OCI-LY1 (cell line): ENCODE measurements around the gene ZBTB47.

Experiments
- H2AFZ ChIP-seq: fragments of 200-600 bp; sonication (generic), shearing (Covaris generic); 2 replicates; pipeline ENCODE4 v1.6.0; 2014; ENCODE audit warnings: antibody characterized with exemption, mild to moderate bottlenecking, low read length
- H3F3A ChIP-seq: fragments of 200-600 bp; sonication (generic), shearing (Covaris generic); 2 replicates; pipeline ENCODE4 v1.6.0; 2014; ENCODE audit warnings: mild to moderate bottlenecking, antibody characterized with exemption, low read length, moderate library complexity; ENCODE audit not compliant: insufficient read depth
- H3K27ac ChIP-seq: fragments of 200-600 bp; sonication (generic); 2 replicates; pipeline ENCODE4 v1.5.1; 2014; ENCODE audit warnings: low read length, mixed run types, mild to moderate bottlenecking, low read depth; ENCODE audit not compliant: poor library complexity, severe bottlenecking
- H3K27me3 ChIP-seq: fragments of 200-600 bp; sonication (generic); 2 replicates; pipeline ENCODE4 v1.6.0; 2014; ENCODE audit warnings: antibody characterized with exemption, mild to moderate bottlenecking, low read length, moderate library complexity; ENCODE audit not compliant: insufficient read depth
- H3K36me3 ChIP-seq: fragments of 200-600 bp; sonication (generic); 2 replicates; pipeline ENCODE4 v1.6.1; 2014; ENCODE audit warnings: mild to moderate bottlenecking, antibody characterized with exemption, low read length, moderate library complexity, mixed read lengths; ENCODE audit not compliant: insufficient read depth
- H3K4me1 ChIP-seq: fragments of 200-600 bp; sonication (generic); 2 replicates; pipeline ENCODE4 v1.5.1; 2014; ENCODE audit warnings: mild to moderate bottlenecking, low read length, moderate library complexity; ENCODE audit not compliant: insufficient read depth, severe bottlenecking
- H3K4me2 ChIP-seq: fragments of 200-600 bp; sonication (generic), shearing (Covaris generic); 2 replicates; pipeline ENCODE4 v1.6.1; 2014; ENCODE audit warnings: low read length
- H3K4me3 ChIP-seq: fragments of 200-600 bp; sonication (generic); 2 replicates; pipeline ENCODE4 v1.5.1; 2014; ENCODE audit warnings: low read length, low read depth, mild to moderate bottlenecking, mixed read lengths; ENCODE audit not compliant: poor library complexity, severe bottlenecking
- H3K79me2 ChIP-seq: fragments of 200-600 bp; shearing (Covaris generic); 2 replicates; pipeline ENCODE4 v1.6.1; 2016; ENCODE audit warnings: mixed run types, low read length, mixed read lengths; ENCODE audit not compliant: insufficient read depth
- H3K9ac ChIP-seq: fragments of 200-600 bp; sonication (generic), shearing (Covaris generic); 2 replicates; pipeline ENCODE4 v1.6.1; 2014; ENCODE audit warnings: mild to moderate bottlenecking, low read length, mixed read lengths
- H3K9me2 ChIP-seq: fragments of 200-600 bp; sonication (generic), shearing (Covaris generic); 2 replicates; pipeline ENCODE4 v1.6.1; 2014; ENCODE audit warnings: low read depth, mild to moderate bottlenecking, low read length, mixed read lengths
- H3K9me3 ChIP-seq: fragments of 200-600 bp; shearing (Covaris generic); 2 replicates; pipeline ENCODE4 v1.6.1; 2014; ENCODE audit warnings: low read length, mixed read lengths
- H4K20me1 ChIP-seq: fragments of 200-600 bp; sonication (generic), shearing (Covaris generic); 2 replicates; pipeline ENCODE4 v1.6.0; 2016; ENCODE audit warnings: mild to moderate bottlenecking, low read length; ENCODE audit not compliant: insufficient read depth
- CTCF ChIP-seq: fragments of 200-600 bp; sonication (generic), shearing (Covaris generic); IDR thresholded peaks from 2 replicates; pipeline ENCODE4 v1.5.1; 2017; ENCODE audit warnings: mild to moderate bottlenecking, antibody characterized with exemption, low read length, moderate library complexity, mixed read lengths
- EZH2 ChIP-seq: fragments of 200-600 bp; sonication (generic), shearing (Covaris generic); IDR thresholded peaks from 2 replicates; pipeline ENCODE4 v1.8.0; 2017; ENCODE audit warnings: borderline replicate concordance, mixed run types, mild to moderate bottlenecking, antibody characterized with exemption, low read length, moderate library complexity, mixed read lengths

ZBTB47 gene

GRCh38 chr3:42678447-42678846 is 24.9 kb downstream of the ZBTB47 start:
- no peak overlapping the region for H3K9ac ChIP-seq
- no peak overlapping the region for H3K4me3 ChIP-seq
- no peaks in the 10 kb centered on the region; the same call in 1 of the 2 replicates for H3K36me3 ChIP-seq
- no peaks in the 10 kb centered on the region for H3F3A ChIP-seq
- H2AFZ ChIP-seq, result no peak overlapping the region
- no peak overlapping the region for H3K4me2 ChIP-seq
- no peaks in the 10 kb centered on the region for H4K20me1 ChIP-seq
- TF ChIP-seq EZH2, result no peak
- no peak for TF ChIP-seq CTCF
- no peaks in the 10 kb centered on the region for H3K9me2 ChIP-seq
- H3K9me3 ChIP-seq, result no peaks in the 10 kb centered on the region
- no peaks in the 10 kb centered on the region for H3K27me3 ChIP-seq
- H3K4me1 ChIP-seq, result no peaks in the 10 kb centered on the region
- H3K27ac ChIP-seq, result no peak overlapping the region
- no peaks in the 10 kb centered on the region for H3K79me2 ChIP-seq

- H3K36me3 ChIP-seq, result no peaks in the 10 kb centered on the region; the same call in 1 of the 2 replicates
- H3K27ac ChIP-seq, result no peak overlapping the region
- no peaks in the 10 kb centered on the region for H3F3A ChIP-seq
- H3K9me2 ChIP-seq, result no peaks in the 10 kb centered on the region
- no peaks in the 10 kb centered on the region for H3K4me1 ChIP-seq
- no peak overlapping the region for H3K9ac ChIP-seq
- no peak overlapping the region for H2AFZ ChIP-seq
- no peak for TF ChIP-seq CTCF
- TF ChIP-seq EZH2, result no peak
- no peak overlapping the region for H3K4me3 ChIP-seq
- H3K79me2 ChIP-seq, result no peaks in the 10 kb centered on the region
- no peaks in the 10 kb centered on the region for H4K20me1 ChIP-seq
- no peaks in the 10 kb centered on the region for H3K9me3 ChIP-seq
- H3K27me3 ChIP-seq, result no peaks in the 10 kb centered on the region
- H3K4me2 ChIP-seq, result no peak overlapping the region
These were observed 26.8 kb downstream of the ZBTB47 start for GRCh38 chr3:42680271-42680670.

- no peaks in the 10 kb centered on the region for H4K20me1 ChIP-seq
- H3K4me2 ChIP-seq, result no peak overlapping the region
- H3K27ac ChIP-seq, result no peak overlapping the region
- TF ChIP-seq EZH2 (no peak), CTCF (no peak)
- H2AFZ ChIP-seq, result no peak overlapping the region
- H3K9me2 ChIP-seq, result no peaks in the 10 kb centered on the region
- H3K4me1 ChIP-seq, result no peaks in the 10 kb centered on the region
- H3K36me3 ChIP-seq, result no peaks in the 10 kb centered on the region; the same call in 1 of the 2 replicates
- H3K4me3 ChIP-seq, result no peak overlapping the region
- H3K79me2 ChIP-seq, result no peaks in the 10 kb centered on the region
- H3K9ac ChIP-seq, result no peak overlapping the region
- no peaks in the 10 kb centered on the region for H3F3A ChIP-seq
- no peaks in the 10 kb centered on the region for H3K27me3 ChIP-seq
- H3K9me3 ChIP-seq, result no peaks in the 10 kb centered on the region
These were observed 27.3 kb downstream of the ZBTB47 start for GRCh38 chr3:42680806-42681205.
